Peyer's patch (tissue), 4 donors: ENCODE measurements around the gene CASZ1.

Source experiments
- CTCF ChIP-seq, 6 experiments: fragments of 450-650 bp in 4 of 6; fragments of 200-600 bp in 2 of 6; sonication (generic) in 1 of 6; IDR thresholded peaks; one replicate each; pipeline ENCODE4 v1.5.1; 2017 to 2019; ENCODE audit warnings: antibody characterized with exemption in 6 of 6, mild to moderate bottlenecking in 3 of 6, moderate library complexity in 1 of 6
- POLR2A ChIP-seq, 2 donors: fragments of 450-650 bp; IDR thresholded peaks; one replicate each; pipeline ENCODE4 v1.5.1; 2017; ENCODE audit warnings: antibody characterized with exemption in 2 of 2, mild to moderate bottlenecking in 2 of 2, moderate library complexity in 2 of 2

GRCh38 chr1:10796029-10796944 lies at the start of gene CASZ1:
- TF ChIP-seq CTCF (IDR thresholded peaks at IDR 0.05) (no peak), POLR2A (IDR thresholded peaks at IDR 0.05) (peak; percentile 75 to 88)
